Neural crest cell (in vitro differentiated cells): Measurements from ENCODE around the gene FOSL1. TPM values are rescaled to one million over a fixed set of nuclear protein-coding genes. Genes with fewer than 3 reads are reported as not detected.
A peak's percentile ranks its signal among the peaks of the same experiment; 100 is the strongest.

Experiments
- DNase-seq: peaks from one replicate; pipeline ENCODE4 v3.0.0; 2021; ENCODE audit warnings: low read depth, mixed read lengths, low spot score
- H3K27ac Mint-ChIP-seq: one replicate; pipeline ENCODE4 v1.8.0; 2021; ENCODE audit warnings: mild to moderate bottlenecking, mixed read lengths; ENCODE audit not compliant: unreplicated experiment
- H3K27me3 Mint-ChIP-seq: 2 replicates; pipeline ENCODE4 v1.8.0; 2021; ENCODE audit warnings: low read depth, mild to moderate bottlenecking, mixed read lengths
- H3K36me3 Mint-ChIP-seq: 2 replicates; pipeline ENCODE4 v1.8.0; 2021; ENCODE audit warnings: low read depth, mild to moderate bottlenecking, mixed read lengths
- H3K4me1 Mint-ChIP-seq: 2 replicates; pipeline ENCODE4 v1.8.0; 2021; ENCODE audit warnings: mixed read lengths
- H3K4me3 Mint-ChIP-seq: one replicate; pipeline ENCODE4 v1.8.0; 2021; ENCODE audit warnings: mild to moderate bottlenecking, mixed read lengths
- H3K9me3 Mint-ChIP-seq: 2 replicates; pipeline ENCODE4 v1.8.0; 2021; ENCODE audit warnings: mixed read lengths
- CTCF ChIP-seq: fragments of 200-600 bp; sonication (generic); conservative IDR thresholded peaks from 2 replicates; pipeline ENCODE4 v1.5.0; 2021; ENCODE audit warnings: antibody characterized with exemption, mild to moderate bottlenecking
- total RNA-seq: library from RNA; stranded (reverse); gene quantifications from 2 replicates; pipeline ENCODE4 v1.2.1, GENCODE V29; 2021

FOSL1 gene
- total RNA-seq, 1 donor from 2014 or later = 4.2 TPM

GRCh38 chr11:65917077-65917433 is 16.9 kb upstream of the FOSL1 start:
- Mint-ChIP-seq H3K36me3 (no peaks in the 10 kb centered on the region), H3K9me3 (no peaks in the 10 kb centered on the region), H3K27ac (no peak overlapping the region), H3K27me3 (no peaks in the 10 kb centered on the region), H3K4me3 (peak overlapping the region; percentile 89), H3K4me1 (peaks cover 29% of the 10 kb centered on the region)
- no peak for DNase-seq
- TF ChIP-seq CTCF = no peak

DNA sequence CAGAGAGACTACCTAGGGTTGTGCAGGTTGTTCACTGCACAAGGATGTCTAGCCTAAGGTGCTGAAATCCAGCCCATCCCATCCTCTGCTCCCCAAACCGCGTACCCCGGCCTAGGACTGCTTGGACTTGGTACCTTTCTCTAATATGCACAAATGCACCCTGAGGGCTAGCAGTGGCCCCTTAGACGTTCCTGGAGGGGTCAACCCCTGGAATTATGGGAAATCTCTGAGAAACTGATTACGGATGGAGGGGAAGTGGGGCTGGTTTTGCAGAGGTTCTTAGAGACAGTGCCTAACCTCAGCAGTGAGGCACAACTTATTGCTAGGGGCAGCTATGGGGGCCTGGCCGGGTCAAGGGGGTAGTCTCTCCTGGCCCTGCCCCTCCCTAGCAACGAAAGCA is 16.2 kb upstream of the FOSL1 start:
- Mint-ChIP-seq H3K27ac (no peak overlapping the region), H3K36me3 (no peaks in the 10 kb centered on the region), H3K27me3 (no peaks in the 10 kb centered on the region), H3K9me3 (no peaks in the 10 kb centered on the region), H3K4me3 (peak overlapping the region; percentile 89), H3K4me1 (peaks cover 34% of the 10 kb centered on the region)
- no peak for TF ChIP-seq CTCF
- DNase-seq = no peak

DNA sequence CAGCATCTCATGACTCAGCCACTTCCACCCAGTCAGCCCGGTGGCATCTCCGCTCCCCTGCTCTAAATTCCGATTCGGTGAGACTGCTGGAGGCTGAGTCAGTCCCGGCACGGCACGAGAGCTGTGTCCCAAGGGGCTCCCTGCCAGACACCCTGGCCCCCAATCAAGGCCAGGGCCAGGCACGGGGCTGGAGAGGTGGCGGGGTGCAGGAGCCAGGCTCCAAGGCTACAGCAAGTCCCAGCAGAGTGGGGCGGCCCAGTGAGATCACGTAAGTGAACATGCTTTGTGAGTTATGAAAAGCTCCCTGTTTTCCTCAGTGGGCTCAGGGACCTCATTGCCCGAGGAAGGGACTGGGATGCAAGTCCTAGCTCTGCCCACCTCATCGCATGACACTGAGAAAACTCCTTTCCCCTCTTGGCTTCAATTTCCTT is 15.6 kb upstream of the FOSL1 start:
- H3K27ac Mint-ChIP-seq = no peak overlapping the region
- H3K9me3 Mint-ChIP-seq = no peaks in the 10 kb centered on the region
- no peaks in the 10 kb centered on the region for H3K36me3 Mint-ChIP-seq
- no peaks in the 10 kb centered on the region for H3K27me3 Mint-ChIP-seq
- peak overlapping the region; percentile 89 for H3K4me3 Mint-ChIP-seq
- DNase-seq = no peak
- H3K4me1 Mint-ChIP-seq = peaks cover 34% of the 10 kb centered on the region
- TF ChIP-seq CTCF = no peak

DNA sequence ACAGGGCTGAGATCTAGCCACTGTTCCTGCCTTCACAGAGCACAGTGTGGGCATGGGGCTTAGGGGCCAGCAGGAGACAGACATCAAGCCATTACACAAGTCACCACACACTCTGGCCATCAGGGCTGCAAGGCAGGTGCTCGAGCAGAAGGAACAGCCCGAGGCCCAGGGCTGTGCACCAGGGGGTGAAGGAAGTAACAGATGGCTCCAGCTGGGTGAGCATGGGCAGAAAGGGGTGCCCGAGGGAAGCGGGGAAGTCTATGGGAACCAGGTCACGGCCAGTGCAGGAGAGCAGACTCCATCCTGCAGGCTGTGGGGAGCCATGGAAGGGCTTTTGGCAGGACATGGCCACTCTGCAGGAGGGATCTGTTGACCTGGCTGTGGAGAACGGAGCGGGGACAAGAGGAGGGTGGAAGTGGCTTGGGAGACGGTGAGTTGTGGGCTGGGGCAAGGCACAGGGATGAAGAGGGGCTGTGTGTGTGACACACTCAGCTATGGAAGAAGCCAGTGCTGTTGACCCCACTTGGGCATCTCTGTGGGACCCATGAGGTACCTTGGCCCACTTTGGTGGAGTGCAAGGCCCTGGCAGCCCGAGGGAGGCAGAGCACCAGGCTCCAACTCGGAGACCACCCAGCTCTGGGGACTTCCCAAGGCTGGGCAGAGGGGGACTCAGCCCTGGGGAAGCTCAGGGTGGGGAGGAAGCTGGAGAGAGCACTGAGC is 15.1 kb upstream of the FOSL1 start:
- no peaks in the 10 kb centered on the region for H3K27me3 Mint-ChIP-seq
- no peak for DNase-seq
- H3K4me1 Mint-ChIP-seq = peaks cover 32% of the 10 kb centered on the region
- H3K27ac Mint-ChIP-seq = no peak overlapping the region
- H3K9me3 Mint-ChIP-seq = no peaks in the 10 kb centered on the region
- H3K36me3 Mint-ChIP-seq = no peaks in the 10 kb centered on the region
- peak overlapping the region; percentile 70 for H3K4me3 Mint-ChIP-seq
- TF ChIP-seq CTCF = no peak

DNA sequence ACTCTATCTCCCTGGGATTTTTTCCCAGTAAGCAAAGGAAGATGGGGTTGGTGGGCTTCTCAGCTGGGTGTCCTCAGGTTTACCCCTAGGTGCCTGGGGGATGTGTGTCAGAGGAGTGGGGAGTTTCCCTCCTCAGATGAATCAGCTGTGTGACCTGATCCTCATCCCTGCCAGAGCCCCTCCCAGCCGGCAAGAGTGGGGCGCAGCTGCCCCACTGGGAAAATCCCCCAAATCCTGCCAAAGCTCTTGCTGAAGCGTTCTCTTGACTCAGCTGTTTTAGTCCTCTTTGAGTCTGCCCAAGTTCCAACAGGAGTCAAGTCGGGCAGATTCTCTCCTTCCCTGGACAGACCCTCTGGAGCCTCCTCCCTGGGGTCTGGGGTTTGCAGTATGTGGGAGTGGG is 12.7 kb upstream of the FOSL1 start:
- Mint-ChIP-seq H3K4me3 (no peak overlapping the region), H3K27me3 (peaks cover 6% of the 10 kb centered on the region), H3K36me3 (no peaks in the 10 kb centered on the region), H3K9me3 (no peaks in the 10 kb centered on the region), H3K27ac (no peak overlapping the region), H3K4me1 (peaks cover 32% of the 10 kb centered on the region)
- no peak for TF ChIP-seq CTCF
- no peak for DNase-seq
